Hepatocyte (in vitro differentiated cells): ENCODE results near the gene MED9. TPM values are rescaled to one million over a fixed set of nuclear protein-coding genes. Genes with fewer than 3 reads are reported as not detected.
"Not testable (repeated sequence)": the region's sequence is repeated elsewhere in the genome, so short reads cannot be mapped to it uniquely, and the experiment has no call there.

Experiments used
- DNase-seq: peaks from one replicate; pipeline ENCODE4 v3.0.0-alpha.2; 2016; ENCODE audit warnings: low spot score
- H2AFZ ChIP-seq: fragments of 200-600 bp; sonication (generic); 2 replicates; pipeline ENCODE4 v1.6.0; 2016; ENCODE audit warnings: antibody characterized with exemption, mild to moderate bottlenecking
- H3K27ac ChIP-seq: fragments of 200-600 bp; sonication (generic); 2 replicates; pipeline ENCODE4 v1.5.1; 2016; ENCODE audit warnings: mild to moderate bottlenecking
- H3K27me3 ChIP-seq: fragments of 200-600 bp; sonication (generic); 2 replicates; pipeline ENCODE4 v1.6.1; 2016
- H3K36me3 ChIP-seq: fragments of 200-600 bp; sonication (generic); replicated peaks from 2 replicates; pipeline ENCODE4 v1.5.1; 2016; ENCODE audit warnings: low read depth; ENCODE audit not compliant: insufficient read depth
- H3K4me1 ChIP-seq: fragments of 200-600 bp; sonication (generic); 2 replicates; pipeline ENCODE4 v1.5.1; 2016; ENCODE audit warnings: mild to moderate bottlenecking, moderate library complexity; ENCODE audit not compliant: insufficient read depth
- H3K4me2 ChIP-seq: fragments of 200-600 bp; sonication (generic); 2 replicates; pipeline ENCODE4 v1.6.0; 2016
- H3K4me3 ChIP-seq: fragments of 200-600 bp; sonication (generic); 2 replicates; pipeline ENCODE4 v1.5.1; 2016; ENCODE audit warnings: mild to moderate bottlenecking
- H3K79me2 ChIP-seq: fragments of 200-600 bp; sonication (generic); 2 replicates; pipeline ENCODE4 v1.6.0; 2017; ENCODE audit warnings: mild to moderate bottlenecking
- H3K9me2 ChIP-seq: fragments of 200-600 bp; sonication (generic); replicated peaks from 2 replicates; pipeline ENCODE4 v1.6.0; 2017; ENCODE audit warnings: mild to moderate bottlenecking; ENCODE audit not compliant: insufficient read depth
- H3K9me3 ChIP-seq: fragments of 200-600 bp; sonication (generic); 2 replicates; pipeline ENCODE4 v1.5.1; 2016; ENCODE audit warnings: low read depth, mild to moderate bottlenecking
- H4K20me1 ChIP-seq: fragments of 200-600 bp; sonication (generic); 2 replicates; pipeline ENCODE4 v1.6.0; 2016; ENCODE audit warnings: mild to moderate bottlenecking; ENCODE audit not compliant: insufficient read depth, poor library complexity, severe bottlenecking
- CTCF ChIP-seq: fragments of 200-600 bp; sonication (generic); IDR thresholded peaks from 2 replicates; pipeline ENCODE4 v1.5.1; 2016; ENCODE audit warnings: antibody characterized with exemption, mild to moderate bottlenecking; ENCODE audit not compliant: poor library complexity
- EZH2 ChIP-seq: fragments of 200-600 bp; sonication (generic); IDR thresholded peaks from 2 replicates; pipeline ENCODE4 v1.6.1; 2016; ENCODE audit warnings: antibody characterized with exemption, mild to moderate bottlenecking, borderline replicate concordance
- EZH2phosphoT487 ChIP-seq: fragments of 200-600 bp; sonication (generic); IDR thresholded peaks from one replicate; pipeline ENCODE4 v1.6.1; 2018; ENCODE audit warnings: antibody characterized with exemption, mild to moderate bottlenecking, low read depth, moderate library complexity; ENCODE audit not compliant: unreplicated experiment, severe bottlenecking
- WGBS: methylation state at CpG from one replicate; pipeline ENCODE4 v1.1.6; 2016; ENCODE audit warnings: low lambda C conversion rate; ENCODE audit errors: missing lambda C conversion rate; 5-methylcytosine and 5-hydroxymethylcytosine counted together
- polyA plus RNA-seq: library from polyadenylated mRNA; unstranded; fragments of >200 nt; fragmentation: Nextera tagmentation; extraction: Ambion mirVana; gene quantifications from 2 replicates; pipeline ENCODE4 v1.2.1, GENCODE V29; 2016
- total RNA-seq: library from RNA; depleted of rRNA; stranded (reverse); fragments of >200 nt; gene quantifications from 2 replicates; pipeline ENCODE4 v1.2.3, GENCODE V29; 2014

Gene MED9
- total and polyA plus RNA-seq, 2 experiments from 2014 or later = 17.1 to 17.3 TPM

- Histone ChIP-seq H3K9me2 (no peaks in the 10 kb centered on the region), H3K27me3 (no peaks in the 10 kb centered on the region), H2AFZ (no peak overlapping the region), H3K9me3 (no peaks in the 10 kb centered on the region), H3K79me2 (no peaks in the 10 kb centered on the region), H3K4me2 (no peak overlapping the region), H4K20me1 (no peaks in the 10 kb centered on the region), H3K27ac (no peak overlapping the region), H3K36me3 (no peaks in the 10 kb centered on the region), H3K4me1 (no peaks in the 10 kb centered on the region), H3K4me3 (no peak overlapping the region)
- TF ChIP-seq EZH2phosphoT487 (no peak), EZH2 (no peak), CTCF (no peak)
- DNase-seq = no peak
- WGBS = 84% methylated on average over 5 of the region's 5 CpGs
Observed at GRCh38 chr17:17448076-17448475, 28.7 kb upstream of the MED9 start.

- H3K9me3 ChIP-seq = no peaks in the 10 kb centered on the region
- H3K4me3 ChIP-seq = no peak overlapping the region
- WGBS = 88% methylated on average over 4 of the region's 4 CpGs
- H3K27me3 ChIP-seq = no peaks in the 10 kb centered on the region
- TF ChIP-seq EZH2 = no peak
- TF ChIP-seq CTCF = no peak
- TF ChIP-seq EZH2phosphoT487 = no peak
- no peak overlapping the region for H2AFZ ChIP-seq
- H3K79me2 ChIP-seq = no peaks in the 10 kb centered on the region
- H3K27ac ChIP-seq = no peak overlapping the region
- no peaks in the 10 kb centered on the region for H3K36me3 ChIP-seq
- no peaks in the 10 kb centered on the region for H3K4me1 ChIP-seq
- H3K4me2 ChIP-seq = no peak overlapping the region
- no peaks in the 10 kb centered on the region for H3K9me2 ChIP-seq
- no peaks in the 10 kb centered on the region for H4K20me1 ChIP-seq
- DNase-seq = no peak
Observed at GRCh38 chr17:17448723-17449122, 28.1 kb upstream of the MED9 start.

- H3K9me3 ChIP-seq = no peaks in the 10 kb centered on the region
- H3K9me2 ChIP-seq = no peaks in the 10 kb centered on the region
- H2AFZ ChIP-seq = no peak overlapping the region
- no peaks in the 10 kb centered on the region for H3K4me1 ChIP-seq
- H3K4me2 ChIP-seq = no peak overlapping the region
- TF ChIP-seq EZH2phosphoT487 (no peak), CTCF (no peak), EZH2 (no peak)
- H3K79me2 ChIP-seq = no peaks in the 10 kb centered on the region
- H3K27me3 ChIP-seq = no peaks in the 10 kb centered on the region
- 92% methylated on average over 9 of the region's 9 CpGs for WGBS
- H4K20me1 ChIP-seq = no peaks in the 10 kb centered on the region
- H3K27ac ChIP-seq = no peak overlapping the region
- no peaks in the 10 kb centered on the region for H3K36me3 ChIP-seq
- no peak for DNase-seq
- H3K4me3 ChIP-seq = no peak overlapping the region
Observed at GRCh38 chr17:17453088-17453487, 23.7 kb upstream of the MED9 start.

GRCh38 chr17:17454276-17454675 lies 22.5 kb upstream of the MED9 start:
- Histone ChIP-seq H3K27ac (no peak overlapping the region), H3K9me3 (no peaks in the 10 kb centered on the region), H4K20me1 (no peaks in the 10 kb centered on the region), H2AFZ (no peak overlapping the region), H3K4me2 (no peak overlapping the region), H3K4me1 (no peaks in the 10 kb centered on the region), H3K27me3 (no peaks in the 10 kb centered on the region), H3K79me2 (no peaks in the 10 kb centered on the region), H3K4me3 (no peak overlapping the region), H3K36me3 (no peaks in the 10 kb centered on the region), H3K9me2 (no peaks in the 10 kb centered on the region)
- TF ChIP-seq EZH2 (no peak), CTCF (no peak), EZH2phosphoT487 (no peak)
- no peak for DNase-seq
- WGBS = 85% methylated on average over 1 of the region's 1 CpG

GRCh38 chr17:17454700-17455099 lies 22.1 kb upstream of the MED9 start:
- WGBS = 56% methylated on average over 1 of the region's 1 CpG
- not testable (repeated sequence) for H3K79me2 ChIP-seq, H3K9me3 ChIP-seq, H3K27me3 ChIP-seq, H3K27ac ChIP-seq, H3K36me3 ChIP-seq, DNase-seq, H3K9me2 ChIP-seq, H3K4me2 ChIP-seq, H3K4me3 ChIP-seq, H2AFZ ChIP-seq, H4K20me1 ChIP-seq, H3K4me1 ChIP-seq
